ENCODE data around the gene ZWILCH. TPM values are rescaled to one million over a fixed set of nuclear protein-coding genes. Genes with fewer than 3 reads are reported as not detected.

Gene ZWILCH
- total and polyA plus RNA-seq, 9 of the 15 experiments (the other 6 are each of a cell fraction or from before 2014, with no cell fraction given): 32.8 to 94.2 (median 52.1) TPM

DNA sequence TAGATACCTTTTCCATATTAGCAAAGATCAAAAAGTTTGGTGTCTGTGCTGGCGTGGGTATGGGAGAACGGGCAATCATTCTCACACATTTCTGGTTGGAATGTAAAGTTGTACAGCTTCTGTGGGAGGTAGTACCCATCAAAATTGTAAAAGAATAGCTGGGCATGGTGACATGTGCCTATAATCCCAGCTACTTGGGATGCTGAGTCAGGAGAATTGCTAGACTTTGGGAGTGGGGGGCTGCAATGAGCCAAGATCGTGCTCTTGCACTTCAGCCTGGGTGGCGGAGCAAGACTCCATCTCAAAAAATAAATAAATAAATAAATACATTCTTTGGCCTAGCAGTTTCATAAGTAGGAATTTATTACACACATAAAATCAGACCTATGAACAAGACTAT, 37.8 kb downstream of the ZWILCH start:
- in situ Hi-C loops (cut with MboI): no loop called here
- ATAC-seq: no peak
- no peaks in the 10 kb centered on the region for H3K27me3 ChIP-seq (ENCODE audit: control insufficient read depth in 2 of 2, insufficient read depth in 2 of 2, low read length in 2 of 2)
- no peak overlapping the region for H3K4me2 ChIP-seq (ENCODE audit: insufficient read depth, low read length)
- no peaks in the 10 kb centered on the region for H3K79me2 ChIP-seq (ENCODE audit: control insufficient read depth, insufficient read depth, low read length)
- BruUV-seq (replicated peaks): no TSS peak
- DNase-seq (ENCODE audit: extremely low read depth in 1 of 4, low spot score in 3 of 4): no peak
- no peak overlapping the region for H2AFZ ChIP-seq (ENCODE audit: low read depth, low read length)
- no peak overlapping the region for H3K9ac ChIP-seq (ENCODE audit: insufficient read depth in 1 of 2, low read depth in 2 of 2, low read length in 2 of 2)
- no peaks in the 10 kb centered on the region for H3K9me1 ChIP-seq (ENCODE audit: control insufficient read depth, insufficient read depth, low read length)
- intact Hi-C loops (cut with micrococcal nuclease): no loop called here
- 100% methylated on average over 4 of the region's 4 CpGs for WGBS (ENCODE audit: insufficient coverage, low coverage, missing lambda C conversion rate)
- no peak overlapping the region for H3K4me3 ChIP-seq
- no peaks in the 10 kb centered on the region for H4K20me1 ChIP-seq (replicated peaks; ENCODE audit: control insufficient read depth, insufficient read depth, low read length)
- FAIRE-seq: no peak
- H3K4me1 ChIP-seq (replicated peaks in 1 of 2; ENCODE audit: control insufficient read depth in 2 of 2, insufficient read depth in 2 of 2, low read length in 2 of 2): no peaks in the 10 kb centered on the region
- ChIA-PET POLR2A (interaction anchor here (1.2 kb wide), 1 partner anchor 12 kb away, joined by 3 read pairs; no protein-coding TSS in a partner anchor), CTCF (ENCODE audit: low intra/inter-chr PET ratio) (no interaction called here)
- H3K27ac ChIP-seq (ENCODE audit: extremely low read depth, low read depth, low read length): no peak overlapping the region
- peaks cover 51% of the 10 kb centered on the region for H3K36me3 ChIP-seq (ENCODE audit: control insufficient read depth, insufficient read depth, low read length)
- TF ChIP-seq, protein P1, sequence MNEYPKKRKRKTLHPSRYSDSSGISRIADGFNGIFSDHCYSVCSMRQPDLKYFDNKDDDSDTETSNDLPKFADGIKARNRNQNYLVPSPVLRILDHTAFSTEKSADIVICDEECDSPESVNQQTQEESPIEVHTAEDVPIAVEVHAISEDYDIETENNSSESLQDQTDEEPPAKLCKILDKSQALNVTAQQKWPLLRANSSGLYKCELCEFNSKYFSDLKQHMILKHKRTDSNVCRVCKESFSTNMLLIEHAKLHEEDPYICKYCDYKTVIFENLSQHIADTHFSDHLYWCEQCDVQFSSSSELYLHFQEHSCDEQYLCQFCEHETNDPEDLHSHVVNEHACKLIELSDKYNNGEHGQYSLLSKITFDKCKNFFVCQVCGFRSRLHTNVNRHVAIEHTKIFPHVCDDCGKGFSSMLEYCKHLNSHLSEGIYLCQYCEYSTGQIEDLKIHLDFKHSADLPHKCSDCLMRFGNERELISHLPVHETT (CRISPR knock-in tag; conservative IDR thresholded peaks at IDR 0.05 in 1 of 2, IDR thresholded peaks at IDR 0.05 in 1 of 2): no peak
- TF ChIP-seq GATAD2B (IDR thresholded peaks at IDR 0.05; ENCODE audit: borderline replicate concordance) (no peak), MAFG (tag; conservative IDR thresholded peaks at IDR 0.05) (peak; percentile 37; the same call in 1 of the 2 replicates), ZNF316 (IDR thresholded peaks at IDR 0.05) (peak; percentile 55)
- TF ChIP-seq, protein P2, sequence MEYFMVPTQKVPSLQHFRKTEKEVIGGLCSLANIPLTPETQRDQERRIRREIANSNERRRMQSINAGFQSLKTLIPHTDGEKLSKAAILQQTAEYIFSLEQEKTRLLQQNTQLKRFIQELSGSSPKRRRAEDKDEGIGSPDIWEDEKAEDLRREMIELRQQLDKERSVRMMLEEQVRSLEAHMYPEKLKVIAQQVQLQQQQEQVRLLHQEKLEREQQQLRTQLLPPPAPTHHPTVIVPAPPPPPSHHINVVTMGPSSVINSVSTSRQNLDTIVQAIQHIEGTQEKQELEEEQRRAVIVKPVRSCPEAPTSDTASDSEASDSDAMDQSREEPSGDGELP (CRISPR knock-in tag; IDR thresholded peaks at IDR 0.05; ENCODE audit: borderline replicate concordance): no peak
- no peaks in the 10 kb centered on the region for H3K9me3 ChIP-seq (replicated peaks; ENCODE audit: control insufficient read depth, insufficient read depth, low read depth, low read length)
